ENCODE data around the gene CFAP54. TPM values are rescaled to one million over a fixed set of nuclear protein-coding genes. Genes with fewer than 3 reads are reported as not detected.
"Not testable (repeated sequence)": the region's sequence is repeated elsewhere in the genome, so short reads cannot be mapped to it uniquely, and the experiment has no call there.

CFAP54 gene
- total and polyA plus RNA-seq, 2 of the 4 experiments (the other 2 are of a cell fraction), result 0.18 to 0.41 TPM

DNA sequence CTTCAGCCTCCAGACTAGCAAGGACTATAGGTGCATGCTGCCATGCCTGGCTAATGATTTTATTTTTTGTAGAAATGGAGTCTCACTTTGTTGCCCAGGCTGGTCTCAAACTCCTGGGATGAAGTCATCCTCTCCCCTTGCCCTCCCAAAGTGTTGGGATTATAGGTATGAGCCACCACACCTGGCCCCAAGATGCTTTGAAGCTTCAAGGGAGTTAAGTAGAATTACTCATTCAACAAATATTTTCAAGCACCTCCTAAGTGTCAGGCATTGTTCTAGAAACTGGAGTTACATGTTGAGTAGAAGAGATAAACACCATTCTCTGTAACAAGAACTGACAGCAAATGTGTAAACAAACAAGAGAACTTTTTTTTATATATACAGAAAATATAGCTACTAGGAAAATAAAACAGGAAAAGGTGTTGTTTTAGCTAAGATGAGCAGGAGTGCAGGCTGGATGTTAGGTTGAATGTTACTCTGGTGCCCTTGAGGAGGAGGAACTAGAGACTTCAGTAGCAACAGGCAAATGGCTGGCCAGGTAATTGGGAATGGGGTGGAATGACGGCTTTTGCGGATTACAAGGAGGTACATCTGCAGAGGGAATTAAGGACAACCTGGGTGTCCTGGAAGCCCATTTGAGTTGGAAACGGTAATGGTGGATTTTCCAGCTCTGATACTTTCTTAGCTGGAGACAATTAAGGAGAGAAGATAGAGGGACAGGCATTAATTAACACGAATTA lies 32.0 kb upstream of the CFAP54 start:
- Histone ChIP-seq H3K23ac (ENCODE audit: low read depth, low read length) (no peak overlapping the region), H2AFZ (replicated peaks; ENCODE audit: low read length, poor library complexity) (no peak overlapping the region), H2BK15ac (ENCODE audit: low read depth, low read length) (0 out of 3 replicates have a peak overlapping the region, but pooled peaks have one; percentile 4), H3K4ac (ENCODE audit: low read depth, low read length) (no peak overlapping the region), H3K56ac (ENCODE audit: extremely low read depth, insufficient read depth, low read length) (no peak overlapping the region), H2AK5ac (ENCODE audit: low read depth, low read length) (no peak overlapping the region), H3K27me3 (ENCODE audit: control insufficient read depth, insufficient read depth, low read length) (no peaks in the 10 kb centered on the region), H3K14ac (replicated peaks; ENCODE audit: low read depth, low read length) (no peak overlapping the region), H2AK9ac (replicated peaks; ENCODE audit: low read depth, low read length, poor library complexity) (no peak overlapping the region), H3K27ac (ENCODE audit: insufficient read depth, low read length) (no peak overlapping the region), H4K91ac (ENCODE audit: insufficient read depth, low read depth, low read length) (no peak overlapping the region), H2BK20ac (ENCODE audit: low read depth, low read length) (no peak overlapping the region), H4K20me1 (ENCODE audit: insufficient read depth, low read length) (no peaks in the 10 kb centered on the region), H3K9me3 (ENCODE audit: control insufficient read depth, insufficient read depth, low read length) (no peaks in the 10 kb centered on the region), H4K8ac (ENCODE audit: low read depth in 2 of 2, low read length in 2 of 2) (no peak overlapping the region), H3K4me1 (ENCODE audit: control insufficient read depth, insufficient read depth, low read length) (no peaks in the 10 kb centered on the region), H4K5ac (ENCODE audit: low read depth, low read length) (no peak overlapping the region), H2BK5ac (ENCODE audit: low read depth, low read length, poor library complexity, severe bottlenecking) (no peak overlapping the region), H3K9ac (ENCODE audit: low read depth, low read length) (no peak overlapping the region), H2BK120ac (ENCODE audit: low read depth, low read length) (no peak overlapping the region), H3K18ac (ENCODE audit: low read depth, low read length) (no peak overlapping the region), H3K36me3 (ENCODE audit: control insufficient read depth, insufficient read depth, low read length) (no peaks in the 10 kb centered on the region), H3K4me2 (ENCODE audit: low read depth, low read length) (no peak overlapping the region), H3K9me1 (ENCODE audit: insufficient read depth, low read length) (no peaks in the 10 kb centered on the region), H3K79me1 (ENCODE audit: low read depth in 1 of 2, low read length in 2 of 2) (no peaks in the 10 kb centered on the region), H3K4me3 (ENCODE audit: insufficient read depth, low read depth, low read length) (no peak overlapping the region)
- POLR2A ChIA-PET (ENCODE audit: unreplicated experiment), result no interaction called here
- WGBS, 2 experiments (ENCODE audit: extremely low coverage in 2 of 2, insufficient read length in 1 of 2), result 82% methylated on average over 2 of the region's 4 CpGs; no CpG with 5 or more reads in 1 of the 2 experiments
- dilution Hi-C loops (cut with HindIII; ENCODE audit: low sequenced_read_pairs, unreplicated experiment) (no loop called here), in situ Hi-C loops (cut with MboI; ENCODE audit: low sequenced_read_pairs) (no loop called here), intact Hi-C loops (cut with micrococcal nuclease) (no loop called here)
- BruUV-seq (replicated peaks), result no TSS peak
- ATAC-seq (ENCODE audit: low read depth) (no peak), DNase-seq (no peak)
- CTCF ChIA-PET, result interaction anchor here (0.6 kb wide), 4 partner anchors 57 to 1270 kb away, joined by 3 to 4 read pairs (median 4); no protein-coding TSS in a partner anchor
- TF ChIP-seq BHLHE40 (IDR thresholded peaks at IDR 0.05; ENCODE audit: low read depth, low read length), result no peak

- H3K27me3 ChIP-seq (ENCODE audit: control insufficient read depth, insufficient read depth, low read length); H2BK15ac ChIP-seq (ENCODE audit: low read depth, low read length); H3K4me1 ChIP-seq (ENCODE audit: control insufficient read depth, insufficient read depth, low read length); H3K36me3 ChIP-seq (ENCODE audit: control insufficient read depth, insufficient read depth, low read length); intact Hi-C loops (cut with micrococcal nuclease); H3K56ac ChIP-seq (ENCODE audit: extremely low read depth, insufficient read depth, low read length); H3K4me2 ChIP-seq (ENCODE audit: low read depth, low read length); H2AK9ac ChIP-seq (replicated peaks; ENCODE audit: low read depth, low read length, poor library complexity); H3K4ac ChIP-seq (ENCODE audit: low read depth, low read length); H2BK5ac ChIP-seq (ENCODE audit: low read depth, low read length, poor library complexity, severe bottlenecking); H3K9ac ChIP-seq (ENCODE audit: low read depth, low read length); H3K9me3 ChIP-seq (ENCODE audit: control insufficient read depth, insufficient read depth, low read length); H3K9me1 ChIP-seq (ENCODE audit: insufficient read depth, low read length); H3K27ac ChIP-seq (ENCODE audit: insufficient read depth, low read length); H2BK120ac ChIP-seq (ENCODE audit: low read depth, low read length); H4K91ac ChIP-seq (ENCODE audit: insufficient read depth, low read depth, low read length); BruUV-seq (replicated peaks); H4K8ac ChIP-seq (ENCODE audit: low read depth in 2 of 2, low read length in 2 of 2); H3K23ac ChIP-seq (ENCODE audit: low read depth, low read length); H3K79me1 ChIP-seq (ENCODE audit: low read depth in 1 of 2, low read length in 2 of 2); DNase-seq; POLR2A ChIA-PET (ENCODE audit: unreplicated experiment); H3K4me3 ChIP-seq (ENCODE audit: insufficient read depth, low read depth, low read length); H2AK5ac ChIP-seq (ENCODE audit: low read depth, low read length); H3K18ac ChIP-seq (ENCODE audit: low read depth, low read length); dilution Hi-C loops (cut with HindIII; ENCODE audit: low sequenced_read_pairs, unreplicated experiment); H2AFZ ChIP-seq (replicated peaks; ENCODE audit: low read length, poor library complexity); in situ Hi-C loops (cut with MboI; ENCODE audit: low sequenced_read_pairs); ATAC-seq (ENCODE audit: low read depth); H4K20me1 ChIP-seq (ENCODE audit: insufficient read depth, low read length); H4K5ac ChIP-seq (ENCODE audit: low read depth, low read length); H3K14ac ChIP-seq (replicated peaks; ENCODE audit: low read depth, low read length); H2BK20ac ChIP-seq (ENCODE audit: low read depth, low read length): not testable (repeated sequence)
- WGBS, 2 experiments (ENCODE audit: extremely low coverage in 2 of 2, insufficient read length in 1 of 2), result no CpG with 5 or more reads among the region's 6 CpGs
- CTCF ChIA-PET, result interaction anchor here (0.5 kb wide), 1 partner anchor 37 kb away, joined by 3 read pairs; no protein-coding TSS in a partner anchor
Measured at GRCh38 chr12:96459281-96459680, 30.1 kb upstream of the CFAP54 start.

Measured in IMR-90 (cell line).